D721Med (cell line): ENCODE data around the gene HPDL.

Experiments used
- DNase-seq: peaks from one replicate; pipeline ENCODE4 v3.0.0; 2011; ENCODE audit warnings: low spot score; ENCODE audit not compliant: insufficient read length
- FAIRE-seq: peaks from 2 replicates; lab custom pipeline; 2011; peaks lifted over from hg19 to GRCh38; lab: Jason Lieb, UNC
- CTCF ChIP-seq: IDR thresholded peaks from 2 replicates; pipeline ENCODE4 v1.5.1; 2012; ENCODE audit warnings: mild to moderate bottlenecking, control low read depth; ENCODE audit not compliant: insufficient read depth; ENCODE audit errors: missing control alignments

HPDL gene

GRCh38 chr1:45334308-45335245 is 7.9 kb downstream of the HPDL start:
- TF ChIP-seq CTCF: no peak
- peak; percentile 41 for FAIRE-seq
- DNase-seq: no peak

GRCh38 chr1:45335855-45336324 is 9.2 kb downstream of the HPDL start:
- FAIRE-seq: no peak
- no peak for TF ChIP-seq CTCF

DNA sequence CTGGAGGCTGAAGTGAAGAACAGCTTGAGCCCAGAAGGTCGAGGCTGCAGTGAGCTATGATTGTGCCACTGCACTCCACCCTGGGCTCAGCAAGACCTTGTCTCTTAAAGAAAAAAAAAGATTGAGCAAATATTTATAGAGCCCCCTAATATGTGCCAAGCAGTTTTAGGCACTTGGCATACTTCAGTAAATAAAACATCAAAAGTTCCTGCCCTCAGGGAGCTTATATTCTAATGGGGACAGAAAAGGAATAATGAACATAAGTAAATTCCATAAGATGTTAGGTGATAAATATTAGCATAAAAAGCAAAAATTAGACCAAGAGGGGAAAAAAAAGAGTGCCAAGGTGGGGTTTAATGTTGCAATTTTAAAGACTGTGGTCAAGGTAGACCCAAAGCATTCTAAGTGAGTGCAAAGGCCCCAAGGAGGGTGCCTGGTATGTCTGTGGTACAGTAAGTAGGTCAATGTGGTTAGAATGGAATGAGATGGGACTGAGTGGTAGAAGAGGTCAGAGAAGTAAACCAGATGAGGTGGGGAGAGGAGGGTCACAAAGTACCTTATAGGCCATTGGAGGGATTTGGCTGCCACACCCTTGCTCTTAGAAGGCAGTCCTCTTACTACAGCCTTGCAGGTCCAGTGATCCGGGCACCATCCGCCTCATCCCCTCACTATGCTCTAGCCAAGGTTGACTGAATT is 11.1 kb downstream of the HPDL start:
- no peak for DNase-seq
- TF ChIP-seq CTCF: no peak

More at GRCh38 chr1:45335855-45336324, 9.2 kb downstream of the HPDL start:
- DNase-seq: no peak

GRCh38 chr1:45339789-45340558 is 13.3 kb downstream of the HPDL start, which contains the start of the genes MUTYH and TOE1:
Gene MUTYH, minus strand, starts transcription at chr1:45340440. Its CDS starts 5,935 bp downstream, at chr1:45334505.
Gene TOE1, plus strand, starts transcription at chr1:45340170. Its CDS starts 83 bp downstream, at chr1:45340253.
- no peak for FAIRE-seq
- DNase-seq: peak; percentile 80
- TF ChIP-seq CTCF: no peak

More for the DNA sequence above, 11.1 kb downstream of the HPDL start:
- no peak for FAIRE-seq

DNA sequence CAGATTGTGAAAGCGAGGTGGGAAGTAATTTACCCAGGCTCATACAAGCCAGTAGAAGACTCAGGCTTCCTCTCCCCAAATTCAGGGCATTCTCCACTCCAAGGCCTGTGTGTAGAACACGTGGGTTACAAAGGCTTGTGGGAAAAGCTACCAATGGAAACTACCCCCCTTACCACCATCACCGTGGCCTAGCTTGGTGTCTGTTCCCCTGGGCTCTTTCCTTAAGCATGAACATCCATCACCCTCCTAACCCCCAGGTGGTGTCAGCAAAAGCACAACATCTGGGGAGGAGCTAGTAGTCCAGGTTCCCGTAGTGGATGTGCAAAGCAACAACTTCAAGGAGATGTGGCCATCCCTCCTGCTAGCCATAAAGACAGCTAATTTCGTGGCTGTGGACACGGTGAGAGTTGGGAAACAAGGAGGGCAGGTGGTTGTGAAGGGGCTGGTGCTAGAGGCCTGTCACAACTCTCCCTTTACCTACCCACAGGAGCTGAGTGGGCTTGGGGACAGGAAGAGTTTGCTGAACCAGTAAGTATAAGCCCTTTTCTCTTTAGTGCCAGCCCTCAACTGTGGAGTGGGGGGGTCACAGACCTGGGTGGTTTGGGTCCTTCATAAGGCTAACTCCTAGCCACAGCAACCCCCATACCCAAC is 14.2 kb downstream of the HPDL start:
- FAIRE-seq: no peak
- no peak for TF ChIP-seq CTCF
- DNase-seq: no peak

GRCh38 chr1:45344499-45344898 is 17.8 kb downstream of the HPDL start:
- no peak for TF ChIP-seq CTCF
- FAIRE-seq (no peak), DNase-seq (no peak)
